Measurements from ENCODE around the gene POLR3G.

POLR3G gene

GRCh38 chr5:90551376-90551775 lies 76.7 kb downstream of the POLR3G start:
- DNase-seq (ENCODE audit: low spot score), result no peak

GRCh38 chr5:90553711-90554110 lies 79.0 kb downstream of the POLR3G start:
- no peak for DNase-seq (ENCODE audit: low spot score)

GRCh38 chr5:90554358-90555006 lies 79.8 kb downstream of the POLR3G start:
- no peak for DNase-seq (ENCODE audit: low spot score)

GRCh38 chr5:90555666-90556065 lies 81.0 kb downstream of the POLR3G start:
- DNase-seq (ENCODE audit: low spot score), result no peak

GRCh38 chr5:90557391-90557790 lies 82.7 kb downstream of the POLR3G start:
- DNase-seq (ENCODE audit: low spot score), result no peak

- no peak for DNase-seq (ENCODE audit: low spot score)
These were observed 83.2 kb downstream of the POLR3G start for GRCh38 chr5:90557871-90558270.

- DNase-seq (ENCODE audit: low spot score), result no peak
These were observed 83.9 kb downstream of the POLR3G start, which contains the start of gene ADGRV1 for GRCh38 chr5:90558344-90559192. TSS of gene ADGRV1 (plus strand) at chr5:90558797. CDS start at chr5:90558896, 99 bp downstream.

GRCh38 chr5:90560771-90561170 lies 86.1 kb downstream of the POLR3G start:
- no peak for DNase-seq (ENCODE audit: low spot score)

GRCh38 chr5:90561766-90562165 lies 87.1 kb downstream of the POLR3G start:
- no peak for DNase-seq (ENCODE audit: low spot score)

- DNase-seq (ENCODE audit: low spot score), result no peak
These were observed 87.7 kb downstream of the POLR3G start for GRCh38 chr5:90562341-90562740.

GRCh38 chr5:90563108-90563507 lies 88.4 kb downstream of the POLR3G start:
- DNase-seq (ENCODE audit: low spot score), result no peak

Data from activated CD4-positive, alpha-beta T cell treated with anti-CD3 and anti-CD28 coated beads, Interleukin-2, Interleukin-4, amounts not matched to agents 100 ng/mL and 50 ng/mL, durations not matched to agents 16 hours and 8 hours (primary cell).